H1 (cell line): ENCODE results near the gene C5orf15. TPM values are rescaled to one million over a fixed set of nuclear protein-coding genes. Genes with fewer than 3 reads are reported as not detected.

ENCODE experiments used
- BCL11A ChIP-seq, 2 experiments: IDR thresholded peaks; one replicate each; pipeline ENCODE4 v1.6.1; 2011; ENCODE audit warnings: low read depth in 2 of 2, low read length in 2 of 2, mild to moderate bottlenecking in 2 of 2
- BRCA1 ChIP-seq: IDR thresholded peaks from 2 replicates; pipeline ENCODE4 v1.6.1; 2012; ENCODE audit warnings: low read depth, low read length, improper control_type of control experiment
- CBX8 ChIP-seq: fragments of 300-800, 300-1000 bp; sonication (generic); IDR thresholded peaks from 2 replicates; pipeline ENCODE4 v1.7.1; 2016; ENCODE audit warnings: low read depth, low read length, borderline replicate concordance
- CEBPB ChIP-seq: IDR thresholded peaks from 2 replicates; pipeline ENCODE4 v1.6.1; 2012; ENCODE audit warnings: low read depth, low read length
- HDAC2 ChIP-seq, 2 experiments: fragments of 300-600 bp in 1 of 2; sonication (generic) in 1 of 2; IDR thresholded peaks; 2 replicates each; pipeline ENCODE4 v1.6.1; 2011 to 2012; ENCODE audit warnings: low read depth in 2 of 2, low read length in 2 of 2, mild to moderate bottlenecking in 2 of 2, moderate library complexity in 2 of 2, borderline replicate concordance in 1 of 2, inconsistent platforms in 1 of 2
- KDM5A ChIP-seq: fragments of 200-600 bp; IDR thresholded peaks from 2 replicates; pipeline ENCODE4 v1.7.1; 2012; ENCODE audit warnings: mild to moderate bottlenecking, low read length, inconsistent platforms, mixed read lengths
- RFX5 ChIP-seq: IDR thresholded peaks from 2 replicates; pipeline ENCODE4 v1.6.1; 2011; ENCODE audit warnings: low read depth, low read length, improper control_type of control experiment, borderline replicate concordance
- SRF ChIP-seq: IDR thresholded peaks from 2 replicates; pipeline ENCODE4 v1.6.1; 2011; ENCODE audit warnings: mild to moderate bottlenecking, low read depth, low read length, moderate library complexity
- TBP ChIP-seq: IDR thresholded peaks from 2 replicates; pipeline ENCODE4 v1.6.1; 2011; ENCODE audit warnings: low read depth, low read length, improper control_type of control experiment
- polyA plus RNA-seq, 7 experiments: library from polyadenylated mRNA; depleted of rRNA in 3 of 7; stranded (reverse) in 5 of 7; unstranded in 2 of 7; fragments of >200 nt in 5 of 7; fragments of 200-250 nt in 2 of 7; gene quantifications; 1 replicate in 5 of 7; 2 replicates in 1 of 7; 4 replicates in 1 of 7; pipeline versions ENCODE4 v1.2.1 to v1.2.3, GENCODE V29; 2011 to 2013; ENCODE audit warnings: missing spikeins in 2 of 7, mixed read lengths in 2 of 7
- total RNA-seq: library from RNA; stranded (reverse); fragmentation: NEBNext Ultra II Directional; extraction: Animal tissue kit (Norgen Biotek cat#: 25700); gene quantifications from 2 replicates; pipeline ENCODE4 v1.2.1, GENCODE V29; 2021
- TF ChIP-seq, protein P1 (sequence below): fragments of 300-600 bp; sonication (generic); IDR thresholded peaks from 2 replicates; pipeline ENCODE4 v1.7.1; 2012; ENCODE audit warnings: low read length, moderate library complexity, mild to moderate bottlenecking, inconsistent platforms; ENCODE audit not compliant: insufficient replicate concordance

Gene C5orf15
- total and polyA plus RNA-seq, 2 of the 8 experiments (the other 6 are each of a cell fraction or from before 2014, with no cell fraction given): 31.7 to 39.3 TPM

GRCh38 chr5:133942614-133943474, 25.6 kb downstream of the C5orf15 start (continued):
- TF ChIP-seq, protein P1, sequence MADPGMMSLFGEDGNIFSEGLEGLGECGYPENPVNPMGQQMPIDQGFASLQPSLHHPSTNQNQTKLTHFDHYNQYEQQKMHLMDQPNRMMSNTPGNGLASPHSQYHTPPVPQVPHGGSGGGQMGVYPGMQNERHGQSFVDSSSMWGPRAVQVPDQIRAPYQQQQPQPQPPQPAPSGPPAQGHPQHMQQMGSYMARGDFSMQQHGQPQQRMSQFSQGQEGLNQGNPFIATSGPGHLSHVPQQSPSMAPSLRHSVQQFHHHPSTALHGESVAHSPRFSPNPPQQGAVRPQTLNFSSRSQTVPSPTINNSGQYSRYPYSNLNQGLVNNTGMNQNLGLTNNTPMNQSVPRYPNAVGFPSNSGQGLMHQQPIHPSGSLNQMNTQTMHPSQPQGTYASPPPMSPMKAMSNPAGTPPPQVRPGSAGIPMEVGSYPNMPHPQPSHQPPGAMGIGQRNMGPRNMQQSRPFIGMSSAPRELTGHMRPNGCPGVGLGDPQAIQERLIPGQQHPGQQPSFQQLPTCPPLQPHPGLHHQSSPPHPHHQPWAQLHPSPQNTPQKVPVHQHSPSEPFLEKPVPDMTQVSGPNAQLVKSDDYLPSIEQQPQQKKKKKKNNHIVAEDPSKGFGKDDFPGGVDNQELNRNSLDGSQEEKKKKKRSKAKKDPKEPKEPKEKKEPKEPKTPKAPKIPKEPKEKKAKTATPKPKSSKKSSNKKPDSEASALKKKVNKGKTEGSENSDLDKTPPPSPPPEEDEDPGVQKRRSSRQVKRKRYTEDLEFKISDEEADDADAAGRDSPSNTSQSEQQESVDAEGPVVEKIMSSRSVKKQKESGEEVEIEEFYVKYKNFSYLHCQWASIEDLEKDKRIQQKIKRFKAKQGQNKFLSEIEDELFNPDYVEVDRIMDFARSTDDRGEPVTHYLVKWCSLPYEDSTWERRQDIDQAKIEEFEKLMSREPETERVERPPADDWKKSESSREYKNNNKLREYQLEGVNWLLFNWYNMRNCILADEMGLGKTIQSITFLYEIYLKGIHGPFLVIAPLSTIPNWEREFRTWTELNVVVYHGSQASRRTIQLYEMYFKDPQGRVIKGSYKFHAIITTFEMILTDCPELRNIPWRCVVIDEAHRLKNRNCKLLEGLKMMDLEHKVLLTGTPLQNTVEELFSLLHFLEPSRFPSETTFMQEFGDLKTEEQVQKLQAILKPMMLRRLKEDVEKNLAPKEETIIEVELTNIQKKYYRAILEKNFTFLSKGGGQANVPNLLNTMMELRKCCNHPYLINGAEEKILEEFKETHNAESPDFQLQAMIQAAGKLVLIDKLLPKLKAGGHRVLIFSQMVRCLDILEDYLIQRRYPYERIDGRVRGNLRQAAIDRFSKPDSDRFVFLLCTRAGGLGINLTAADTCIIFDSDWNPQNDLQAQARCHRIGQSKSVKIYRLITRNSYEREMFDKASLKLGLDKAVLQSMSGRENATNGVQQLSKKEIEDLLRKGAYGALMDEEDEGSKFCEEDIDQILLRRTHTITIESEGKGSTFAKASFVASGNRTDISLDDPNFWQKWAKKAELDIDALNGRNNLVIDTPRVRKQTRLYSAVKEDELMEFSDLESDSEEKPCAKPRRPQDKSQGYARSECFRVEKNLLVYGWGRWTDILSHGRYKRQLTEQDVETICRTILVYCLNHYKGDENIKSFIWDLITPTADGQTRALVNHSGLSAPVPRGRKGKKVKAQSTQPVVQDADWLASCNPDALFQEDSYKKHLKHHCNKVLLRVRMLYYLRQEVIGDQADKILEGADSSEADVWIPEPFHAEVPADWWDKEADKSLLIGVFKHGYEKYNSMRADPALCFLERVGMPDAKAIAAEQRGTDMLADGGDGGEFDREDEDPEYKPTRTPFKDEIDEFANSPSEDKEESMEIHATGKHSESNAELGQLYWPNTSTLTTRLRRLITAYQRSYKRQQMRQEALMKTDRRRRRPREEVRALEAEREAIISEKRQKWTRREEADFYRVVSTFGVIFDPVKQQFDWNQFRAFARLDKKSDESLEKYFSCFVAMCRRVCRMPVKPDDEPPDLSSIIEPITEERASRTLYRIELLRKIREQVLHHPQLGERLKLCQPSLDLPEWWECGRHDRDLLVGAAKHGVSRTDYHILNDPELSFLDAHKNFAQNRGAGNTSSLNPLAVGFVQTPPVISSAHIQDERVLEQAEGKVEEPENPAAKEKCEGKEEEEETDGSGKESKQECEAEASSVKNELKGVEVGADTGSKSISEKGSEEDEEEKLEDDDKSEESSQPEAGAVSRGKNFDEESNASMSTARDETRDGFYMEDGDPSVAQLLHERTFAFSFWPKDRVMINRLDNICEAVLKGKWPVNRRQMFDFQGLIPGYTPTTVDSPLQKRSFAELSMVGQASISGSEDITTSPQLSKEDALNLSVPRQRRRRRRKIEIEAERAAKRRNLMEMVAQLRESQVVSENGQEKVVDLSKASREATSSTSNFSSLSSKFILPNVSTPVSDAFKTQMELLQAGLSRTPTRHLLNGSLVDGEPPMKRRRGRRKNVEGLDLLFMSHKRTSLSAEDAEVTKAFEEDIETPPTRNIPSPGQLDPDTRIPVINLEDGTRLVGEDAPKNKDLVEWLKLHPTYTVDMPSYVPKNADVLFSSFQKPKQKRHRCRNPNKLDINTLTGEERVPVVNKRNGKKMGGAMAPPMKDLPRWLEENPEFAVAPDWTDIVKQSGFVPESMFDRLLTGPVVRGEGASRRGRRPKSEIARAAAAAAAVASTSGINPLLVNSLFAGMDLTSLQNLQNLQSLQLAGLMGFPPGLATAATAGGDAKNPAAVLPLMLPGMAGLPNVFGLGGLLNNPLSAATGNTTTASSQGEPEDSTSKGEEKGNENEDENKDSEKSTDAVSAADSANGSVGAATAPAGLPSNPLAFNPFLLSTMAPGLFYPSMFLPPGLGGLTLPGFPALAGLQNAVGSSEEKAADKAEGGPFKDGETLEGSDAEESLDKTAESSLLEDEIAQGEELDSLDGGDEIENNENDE: no peak
- TF ChIP-seq HDAC2 (IDR thresholded peaks at IDR 0.05; ENCODE audit: borderline replicate concordance in 1 of 2, low read depth in 2 of 2, low read length in 2 of 2) (no peak), SRF (no peak), TBP (no peak), CBX8 (no peak), BCL11A (IDR thresholded peaks at IDR 0.05; ENCODE audit: low read depth in 2 of 2, low read length in 2 of 2) (no peak), CEBPB (no peak), RFX5 (no peak), BRCA1 (no peak), KDM5A (no peak)
